NCI-H1048 (cell line): ENCODE data around the gene TAGLN.

Experiments used
- DNase-seq: peaks from one replicate; lab custom pipeline; 2025; lab: John Stamatoyannopoulos, UW

The TAGLN gene

DNA sequence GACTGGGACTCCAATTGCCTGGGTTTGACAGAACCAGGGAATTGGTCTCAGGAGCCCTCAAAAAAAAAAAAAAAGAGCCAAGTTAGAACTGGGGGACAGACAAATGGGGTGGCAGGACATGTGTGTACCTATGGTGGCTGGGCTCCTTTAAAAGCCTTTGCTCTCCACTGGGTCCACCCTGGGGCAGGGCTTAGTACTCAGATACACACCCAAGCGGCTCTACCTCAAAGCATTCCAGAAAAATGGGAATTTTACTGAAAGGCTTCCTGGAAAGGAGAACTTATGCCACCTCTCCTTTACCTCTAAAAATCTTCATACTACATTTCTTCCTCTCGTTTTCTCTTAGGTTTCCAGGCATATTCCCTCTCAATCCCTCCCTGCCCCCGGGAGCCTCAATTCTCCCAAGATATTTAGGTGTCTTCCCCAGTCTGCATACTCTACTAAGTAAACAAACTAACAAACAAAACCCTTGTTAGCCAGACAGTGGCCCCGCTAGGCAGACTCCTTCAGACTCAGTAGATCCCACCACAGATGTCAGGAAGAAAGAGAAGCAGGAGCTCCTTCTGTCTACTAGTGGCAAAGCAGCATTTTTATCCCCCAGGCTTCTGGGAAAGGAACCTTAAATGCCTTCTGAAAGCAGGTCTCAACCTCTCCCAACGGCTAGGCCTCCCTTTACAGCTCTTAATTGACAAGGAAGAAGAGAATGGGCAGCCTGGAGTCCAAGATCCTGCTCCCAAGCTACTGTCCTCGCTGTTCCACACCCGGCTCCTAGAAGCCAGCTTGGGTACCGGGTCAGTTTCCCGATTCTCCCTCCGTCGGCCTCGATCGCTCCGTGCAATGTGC lies 32.0 kb downstream of the TAGLN start:
- DNase-seq, result no peak

DNA sequence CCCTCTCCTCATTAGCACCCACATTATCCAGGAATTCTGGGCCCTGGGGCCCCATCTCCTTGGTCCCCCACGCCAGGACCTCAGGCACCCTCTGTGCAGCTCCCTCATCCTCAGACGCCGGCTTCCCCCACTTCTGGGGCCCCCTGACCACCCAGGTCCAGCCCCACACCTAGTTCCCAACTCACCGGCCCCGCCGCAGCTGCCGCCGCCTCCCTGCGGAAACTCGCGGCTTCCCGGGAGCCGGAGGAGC lies 32.6 kb downstream of the TAGLN start, which contains the start of gene PCSK7:
PCSK7 (minus strand) TSS at position 232 of the 250 bp plus-strand sequence. CDS start 2,229 bp downstream, outside the sequence.
- no peak for DNase-seq

DNA sequence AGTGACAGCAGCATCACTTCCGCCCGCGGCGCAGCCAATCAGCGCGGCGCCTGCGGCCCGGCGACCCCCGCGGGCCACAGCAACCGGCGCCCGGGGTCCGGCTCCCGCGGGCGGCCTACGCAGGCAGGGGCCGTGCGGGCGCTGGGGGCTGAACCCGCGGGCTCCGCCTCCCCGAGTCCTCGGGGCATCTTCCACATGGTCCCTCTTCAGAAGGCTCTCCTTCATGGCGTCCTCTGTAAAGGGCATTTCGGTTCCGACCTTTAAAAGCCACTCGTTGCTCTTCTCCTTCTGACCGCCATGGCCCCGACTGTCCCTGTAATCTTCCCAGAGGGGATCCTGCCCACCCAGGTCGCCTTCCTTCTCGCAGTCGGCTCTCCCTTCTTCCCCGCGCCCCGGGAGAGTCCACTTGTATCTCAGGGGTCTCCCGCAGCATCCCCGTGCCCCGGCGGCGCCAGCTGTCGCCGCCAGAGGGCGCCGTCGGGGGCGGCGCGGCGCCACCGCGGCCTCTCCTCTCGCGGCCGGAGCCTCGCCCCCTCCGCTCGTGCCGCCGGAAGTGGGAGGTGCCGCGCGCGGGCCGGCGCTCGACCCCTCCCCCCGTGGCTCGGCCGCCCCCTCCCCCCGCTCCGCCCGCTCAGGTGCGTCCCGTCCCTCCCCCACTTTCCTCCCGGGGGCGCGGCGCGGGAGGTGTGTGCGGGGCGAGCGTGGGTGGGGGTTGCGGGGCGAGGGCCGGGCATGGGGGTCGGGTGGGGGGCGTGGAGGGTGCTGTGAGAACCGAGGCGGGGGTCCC lies 33.1 kb downstream of the TAGLN start, which contains the start of gene RNF214:
RNF214 (plus strand) TSS at position 580 of the 787 bp plus-strand sequence. CDS start 1,602 bp downstream, outside the sequence.
- DNase-seq, result peak; percentile 57

DNA sequence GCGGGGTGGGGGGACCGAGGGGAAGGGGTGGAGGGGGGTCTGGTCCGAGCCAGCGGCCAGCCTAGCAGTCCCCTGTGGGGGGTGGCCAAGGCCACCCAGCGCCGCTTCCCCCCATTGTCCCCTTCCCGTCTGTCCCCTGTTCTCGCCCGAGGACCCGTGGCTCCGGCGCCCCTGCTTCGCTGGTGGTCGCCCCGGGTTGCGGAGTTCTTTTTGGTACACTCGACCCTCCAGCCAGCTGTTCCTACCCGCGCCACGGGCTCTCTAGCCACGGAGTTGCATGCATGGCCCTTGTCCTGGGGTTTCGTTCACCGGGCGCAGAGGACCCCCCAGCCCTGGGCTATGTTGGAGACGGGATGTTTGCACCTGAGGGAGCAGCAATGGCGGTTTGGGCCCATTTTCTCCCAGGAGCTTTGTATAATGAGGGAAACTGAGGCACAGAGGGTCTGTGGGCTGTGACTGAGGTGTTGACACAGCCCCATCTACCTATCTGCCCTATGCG lies 33.8 kb downstream of the TAGLN start:
- no peak for DNase-seq

DNA sequence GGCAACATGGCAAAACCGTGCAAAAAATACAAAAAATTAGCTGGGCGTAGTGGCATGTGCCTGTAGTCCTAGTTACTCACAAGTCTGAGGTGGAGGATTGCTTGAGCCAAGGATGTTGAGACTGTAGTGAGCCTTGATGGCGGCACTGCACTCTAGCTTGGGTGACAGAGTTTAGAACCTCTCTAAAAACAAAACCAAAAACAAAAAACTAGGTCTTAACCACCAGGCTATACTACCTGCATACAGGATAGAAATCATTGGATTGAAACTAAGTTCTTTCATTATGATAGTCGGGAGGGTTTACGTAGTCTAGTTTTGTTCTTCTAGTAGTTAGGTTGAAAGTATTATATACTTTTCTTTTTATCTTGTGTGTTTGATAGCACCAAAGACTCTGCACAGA lies 39.1 kb downstream of the TAGLN start:
- DNase-seq, result no peak

DNA sequence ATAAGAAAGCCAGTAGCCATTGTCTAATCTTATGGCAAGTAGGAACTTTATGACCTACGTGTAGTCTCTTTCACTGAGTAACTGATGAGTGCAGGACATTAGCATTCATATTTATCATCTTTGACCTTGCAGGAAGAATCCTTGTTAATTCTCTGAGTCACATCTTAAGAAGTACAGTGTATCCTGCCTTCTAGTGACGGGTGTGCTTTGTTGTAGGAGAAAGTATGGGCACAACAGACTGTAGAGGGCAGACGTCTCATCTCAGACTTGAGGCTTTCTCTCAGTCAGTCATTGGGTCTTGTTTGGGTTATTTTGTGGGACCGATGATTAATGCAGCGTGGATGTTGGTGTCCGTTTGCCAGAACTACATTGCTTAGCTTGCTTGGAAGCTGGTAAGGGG lies 40.1 kb downstream of the TAGLN start:
- DNase-seq, result no peak

DNA sequence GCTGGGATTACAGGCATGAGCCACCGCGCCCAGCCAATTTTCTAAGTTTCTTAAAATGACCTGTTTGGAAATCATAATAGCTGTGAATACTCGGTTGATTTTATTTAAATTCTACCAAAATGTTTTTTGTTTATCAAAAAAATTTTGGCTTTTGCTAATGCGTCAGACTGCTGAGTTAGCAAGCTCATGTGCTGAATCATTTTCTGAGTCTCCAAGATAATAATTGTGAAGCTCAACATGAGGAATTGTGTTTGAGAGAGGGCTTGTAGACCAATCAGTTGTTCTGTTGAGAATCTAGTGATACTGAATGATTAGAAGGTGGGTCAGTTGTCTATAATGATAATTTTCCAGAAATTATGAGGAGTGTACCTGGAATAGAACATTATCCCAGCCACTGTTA lies 49.2 kb downstream of the TAGLN start:
- no peak for DNase-seq

DNA sequence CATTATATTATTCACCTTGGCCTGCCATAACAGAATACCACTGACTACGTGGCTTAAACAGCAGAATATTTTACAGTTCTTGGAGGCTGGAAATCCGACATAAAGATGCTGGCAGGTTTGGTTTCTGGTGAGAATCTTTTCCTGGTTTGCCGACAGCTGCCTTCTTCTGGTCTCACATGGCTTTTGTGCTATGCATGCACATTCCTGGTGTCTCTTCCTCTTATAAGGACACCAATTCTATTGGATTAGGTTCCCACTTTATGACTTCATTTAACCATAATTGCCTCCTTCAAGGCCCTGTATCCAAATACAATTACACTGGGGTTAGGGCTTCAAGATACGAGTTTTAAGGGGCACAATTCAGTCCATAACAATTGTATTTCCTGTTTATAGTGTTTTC lies 50.4 kb downstream of the TAGLN start:
- no peak for DNase-seq

DNA sequence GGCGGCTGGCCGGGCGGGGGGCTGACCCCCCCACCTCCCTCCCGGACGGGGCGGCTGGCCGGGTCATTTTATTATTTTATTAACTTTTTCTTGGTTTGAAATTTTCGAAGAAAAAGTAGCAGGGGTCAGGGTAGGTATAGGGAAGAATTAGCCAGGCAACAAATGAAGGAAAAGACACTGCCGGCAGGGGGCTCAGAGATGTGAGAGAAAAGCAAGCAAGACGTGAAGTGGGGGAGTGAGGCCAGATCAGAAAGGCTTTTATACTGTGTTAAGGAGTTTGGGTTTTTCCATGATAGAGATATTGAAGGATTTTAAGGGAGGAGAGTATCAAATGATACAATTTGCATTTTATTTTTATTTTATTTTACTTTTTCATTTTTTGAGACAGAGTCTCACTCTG lies 52.3 kb downstream of the TAGLN start:
- DNase-seq, result no peak

DNA sequence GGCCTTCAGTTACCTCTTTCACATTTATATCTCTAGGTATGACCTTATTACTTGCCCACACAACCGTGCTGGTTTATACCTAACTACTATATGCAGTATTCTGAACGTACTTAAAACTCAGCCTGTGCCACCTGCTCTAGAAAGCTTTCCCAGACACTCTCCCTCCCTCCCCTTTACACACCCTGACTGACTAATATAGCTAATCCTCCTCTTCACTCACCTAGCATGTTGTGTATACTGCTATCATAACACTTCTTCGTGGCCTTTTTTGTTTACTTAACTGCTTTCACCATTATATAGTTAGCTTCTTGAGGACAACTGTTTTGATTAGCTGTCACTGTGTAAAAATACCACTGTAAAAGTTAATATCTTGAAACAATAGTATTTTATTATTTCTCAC lies 56.8 kb downstream of the TAGLN start:
- DNase-seq, result no peak

DNA sequence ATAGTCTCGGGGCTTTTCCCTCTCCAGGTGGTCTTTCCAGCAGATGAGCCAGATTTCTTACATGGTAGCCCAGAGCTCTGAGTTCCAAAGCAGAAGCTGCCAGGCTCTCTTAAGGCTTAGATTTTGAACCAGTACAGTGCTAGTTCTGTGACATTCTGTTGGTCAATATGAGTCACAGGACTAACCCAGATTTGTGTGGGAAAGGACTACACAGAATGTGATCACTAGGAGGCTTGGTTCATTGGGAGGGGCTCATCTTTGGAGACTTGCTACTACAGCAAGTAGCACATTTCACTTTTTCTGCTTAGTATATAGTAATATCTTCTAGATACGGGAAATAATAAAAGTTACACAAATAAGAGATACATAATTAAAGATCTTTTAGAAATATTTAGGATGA lies 57.4 kb downstream of the TAGLN start:
- DNase-seq, result no peak
